CD1c-positive myeloid dendritic cell (primary cell): ENCODE results near the gene ARHGEF37.

Experiments used
- DNase-seq: peaks from one replicate; pipeline ENCODE4 v3.0.0-alpha.2; 2016; ENCODE audit errors: extremely low spot score

ARHGEF37 gene

DNA sequence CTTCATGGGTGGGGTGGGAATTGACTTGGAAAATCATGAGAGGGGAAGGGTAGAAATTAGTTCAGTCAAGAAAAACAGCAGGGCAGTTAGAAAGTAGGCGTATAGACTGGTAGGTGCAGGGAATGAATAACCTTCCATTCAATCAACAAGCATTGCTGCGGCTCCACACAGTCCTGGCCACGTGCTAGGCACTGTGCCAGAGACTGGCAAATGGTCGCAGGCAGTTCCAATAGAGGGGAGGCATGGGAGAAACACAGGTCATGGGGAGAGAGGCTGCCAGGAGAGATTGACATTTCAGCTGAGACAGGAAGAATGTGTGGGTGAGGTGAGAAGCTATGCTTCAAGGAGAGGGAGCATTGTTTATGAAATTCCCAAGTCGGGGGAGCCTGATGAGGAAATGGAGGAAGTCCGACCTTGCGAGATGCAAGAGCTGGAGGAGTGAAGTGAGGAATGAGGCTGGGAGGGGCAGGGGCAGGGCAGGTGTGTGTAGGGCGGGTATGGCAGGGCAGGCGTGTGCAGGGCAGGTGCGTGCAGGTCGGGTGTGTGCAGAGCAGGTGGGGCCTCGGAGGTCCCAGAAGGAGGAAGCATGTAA lies 94.4 kb downstream of the ARHGEF37 start:
- peak; percentile 36 for DNase-seq

DNA sequence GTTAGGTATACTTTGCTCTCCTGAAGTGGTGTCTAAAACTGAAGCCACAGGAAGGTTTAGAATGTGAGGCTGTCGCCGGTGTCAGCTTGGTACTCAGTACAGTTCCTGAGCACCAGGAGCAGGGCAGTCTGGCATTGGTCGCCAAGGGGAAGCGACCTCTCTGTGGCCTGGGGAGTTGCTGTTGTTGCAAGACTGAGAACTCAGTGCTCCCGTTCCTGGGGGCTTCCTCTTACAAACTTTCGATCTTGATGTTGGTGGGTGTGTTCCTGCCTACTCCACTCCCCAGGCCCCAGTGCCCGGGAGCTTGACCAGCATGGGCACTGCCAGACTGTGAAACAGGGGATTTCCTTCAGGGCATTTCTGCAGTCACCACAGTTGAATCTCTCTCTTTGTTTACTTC lies 96.4 kb downstream of the ARHGEF37 start:
- DNase-seq: peak; percentile 94

DNA sequence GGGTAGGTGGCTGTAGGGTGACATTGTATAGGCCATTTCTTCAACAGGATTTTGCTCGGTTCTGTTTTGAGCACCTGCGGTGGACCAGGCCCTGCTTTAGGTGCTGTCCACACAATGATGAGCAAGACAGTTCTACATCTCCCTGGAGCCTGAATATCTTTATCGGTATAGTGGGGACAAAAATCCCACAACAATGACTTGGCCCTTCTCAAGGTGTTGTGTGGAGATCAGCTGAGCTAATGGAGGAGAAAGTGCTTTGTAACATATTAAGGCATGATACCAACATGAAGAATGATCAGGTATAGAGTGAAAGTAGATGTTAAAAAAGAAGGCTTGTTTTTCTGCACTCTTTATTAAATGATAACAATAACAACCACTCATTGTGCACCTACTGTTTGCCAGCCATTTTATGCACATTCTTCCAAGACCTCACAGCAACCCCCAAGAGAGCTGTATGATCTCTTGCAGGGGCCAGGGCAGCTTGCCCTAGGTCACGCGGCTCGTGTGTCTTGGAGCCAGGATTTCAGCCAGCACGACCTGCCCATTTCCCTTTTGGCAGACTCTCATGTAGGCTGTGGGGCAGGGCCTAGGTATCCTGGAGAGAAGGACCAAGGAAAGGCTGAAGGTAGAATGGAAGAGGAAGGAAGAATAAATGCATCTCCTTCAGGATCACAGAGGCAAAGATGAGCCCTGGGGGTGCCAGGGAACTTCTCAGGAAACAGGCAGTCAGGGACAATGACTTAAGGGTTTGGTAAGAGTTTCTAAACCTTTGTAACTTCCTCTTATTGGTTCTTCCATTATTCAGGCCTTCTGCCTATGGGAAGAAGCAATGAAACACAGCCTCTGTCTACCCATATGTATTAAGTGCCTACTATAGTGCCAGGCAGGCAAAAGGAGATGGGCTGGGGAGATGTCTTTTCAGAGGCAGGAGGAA lies 98.8 kb downstream of the ARHGEF37 start:
- DNase-seq: no peak

DNA sequence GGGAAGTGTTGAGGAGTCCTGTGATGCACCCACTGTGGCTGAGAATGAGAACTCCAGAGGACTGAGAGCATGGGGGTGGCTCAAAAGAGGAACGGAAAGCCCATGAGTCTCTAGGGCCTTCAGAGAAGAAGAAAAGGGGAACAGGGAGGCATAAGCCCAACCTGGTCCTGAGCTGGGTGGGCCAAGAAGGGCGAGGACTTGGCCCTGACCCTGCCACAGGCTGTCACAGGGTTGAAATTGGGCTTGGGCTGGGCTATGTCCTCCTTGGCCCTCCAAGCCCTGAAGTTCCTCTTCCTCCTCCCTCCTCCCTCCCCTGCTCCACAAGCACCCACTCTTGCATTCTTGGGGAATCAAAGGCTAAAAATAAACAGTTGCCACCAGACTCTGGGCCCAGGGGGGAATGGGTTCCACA lies 99.5 kb downstream of the ARHGEF37 start:
- peak; percentile 95 for DNase-seq

DNA sequence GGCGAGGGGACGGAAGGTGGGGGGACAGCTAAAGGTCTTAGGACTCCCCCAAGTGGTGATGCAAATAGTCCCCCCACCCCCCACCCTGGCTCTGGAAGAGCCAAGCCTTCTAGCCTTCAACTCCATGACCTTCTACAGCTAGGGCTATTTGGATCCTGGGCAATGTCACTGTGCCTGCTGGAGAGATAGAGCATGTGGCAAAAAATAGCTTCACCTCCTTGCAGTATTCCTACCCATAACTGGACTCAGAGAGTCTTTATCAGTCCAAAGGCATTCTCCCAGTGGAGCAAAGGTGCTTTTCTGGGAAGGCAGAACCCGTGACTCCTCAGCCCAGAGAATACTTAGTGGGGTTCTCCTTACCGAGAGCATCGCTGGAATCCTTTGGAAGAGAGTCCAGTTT lies 100.0 kb downstream of the ARHGEF37 start:
- no peak for DNase-seq

DNA sequence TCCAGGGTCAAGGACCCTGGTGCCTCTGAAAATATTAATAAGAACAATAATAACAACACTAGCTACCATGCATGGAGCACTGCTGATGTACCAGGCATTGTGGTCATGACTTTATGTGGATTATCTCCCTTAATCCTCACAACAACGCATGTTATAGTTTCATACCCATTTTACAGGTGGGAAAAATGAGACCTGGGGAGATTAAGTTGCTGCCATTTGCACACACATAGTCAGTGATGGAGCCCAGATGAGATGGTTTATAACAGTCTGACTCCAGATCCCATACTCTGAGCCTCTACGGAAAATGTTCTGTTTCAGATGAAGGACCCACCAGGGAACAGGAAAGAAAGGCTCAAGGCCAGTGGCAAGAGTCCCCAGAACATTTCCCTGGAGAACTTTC lies 100.6 kb downstream of the ARHGEF37 start:
- DNase-seq: no peak

DNA sequence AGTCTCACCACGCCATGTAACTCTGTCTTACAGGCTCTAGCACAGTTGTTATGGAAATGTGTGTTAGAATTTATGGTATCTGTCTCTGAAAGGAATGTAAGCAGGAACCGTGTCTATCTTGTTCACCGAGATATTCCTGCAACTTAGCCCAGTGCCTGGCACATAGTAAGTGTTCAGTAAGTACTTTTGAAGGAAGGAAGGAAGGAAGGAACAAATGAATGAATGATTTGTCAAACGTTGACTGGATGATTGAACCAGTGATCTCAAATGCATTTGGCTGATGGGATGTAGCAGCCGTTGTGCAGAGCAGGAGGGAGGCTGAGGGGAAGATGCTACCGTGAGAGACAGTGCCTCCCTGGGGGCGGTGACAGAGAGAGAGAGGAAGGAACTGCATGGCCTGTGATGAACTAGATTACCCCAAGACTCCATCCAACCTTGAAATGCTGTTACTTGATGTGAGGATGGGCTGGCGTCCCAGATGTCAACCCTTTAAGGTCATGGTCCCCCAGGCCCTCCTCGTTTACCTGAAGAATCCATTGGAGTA lies 101.3 kb downstream of the ARHGEF37 start:
- DNase-seq: peak; percentile 41

DNA sequence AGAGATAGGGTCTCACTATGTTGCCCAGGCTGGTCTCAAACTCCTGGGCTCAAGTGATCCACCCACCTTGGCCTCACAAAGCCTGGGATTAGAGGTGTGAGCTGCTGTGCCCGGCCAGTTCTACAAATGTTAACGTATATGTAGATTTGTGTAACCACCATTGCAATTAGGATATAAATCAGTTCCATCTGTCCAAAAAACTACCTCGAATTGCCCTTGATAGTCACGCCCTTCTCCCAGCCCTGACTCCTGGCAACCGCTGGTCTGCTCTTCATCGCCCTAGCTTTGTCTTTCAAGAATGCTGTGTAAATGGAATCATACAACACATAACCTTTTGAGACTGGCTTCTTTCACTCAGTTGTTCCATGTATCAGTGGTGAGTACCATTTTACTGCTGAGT lies 102.7 kb downstream of the ARHGEF37 start:
- DNase-seq: no peak

DNA sequence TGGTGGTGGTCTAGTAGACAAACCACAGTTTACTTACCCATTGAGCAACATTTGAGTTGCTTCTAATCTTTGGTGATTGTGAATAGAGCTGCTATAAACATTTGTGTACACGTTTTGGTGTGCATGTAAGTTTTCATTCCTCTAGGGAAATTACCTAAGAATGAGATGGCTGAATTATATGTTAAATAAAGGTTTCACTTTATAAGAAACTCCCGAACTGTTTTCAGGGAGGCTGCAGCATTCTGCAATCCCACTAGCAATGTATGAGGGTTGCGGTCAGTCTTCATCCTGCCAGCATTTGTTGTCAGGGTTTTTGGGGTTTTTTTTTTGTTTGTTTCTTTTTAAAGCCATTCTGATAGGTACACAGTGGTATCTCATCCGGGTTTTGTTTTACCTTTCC lies 103.1 kb downstream of the ARHGEF37 start:
- DNase-seq: no peak
